Raji (cell line): ENCODE measurements around the gene CERT1.

ENCODE experiments used
- POLR2A ChIP-seq: IDR thresholded peaks from 2 replicates; pipeline ENCODE4 v1.6.1; 2011; ENCODE audit warnings: low read depth, low read length, control low read depth; ENCODE audit not compliant: insufficient read depth

The CERT1 gene, protein sequence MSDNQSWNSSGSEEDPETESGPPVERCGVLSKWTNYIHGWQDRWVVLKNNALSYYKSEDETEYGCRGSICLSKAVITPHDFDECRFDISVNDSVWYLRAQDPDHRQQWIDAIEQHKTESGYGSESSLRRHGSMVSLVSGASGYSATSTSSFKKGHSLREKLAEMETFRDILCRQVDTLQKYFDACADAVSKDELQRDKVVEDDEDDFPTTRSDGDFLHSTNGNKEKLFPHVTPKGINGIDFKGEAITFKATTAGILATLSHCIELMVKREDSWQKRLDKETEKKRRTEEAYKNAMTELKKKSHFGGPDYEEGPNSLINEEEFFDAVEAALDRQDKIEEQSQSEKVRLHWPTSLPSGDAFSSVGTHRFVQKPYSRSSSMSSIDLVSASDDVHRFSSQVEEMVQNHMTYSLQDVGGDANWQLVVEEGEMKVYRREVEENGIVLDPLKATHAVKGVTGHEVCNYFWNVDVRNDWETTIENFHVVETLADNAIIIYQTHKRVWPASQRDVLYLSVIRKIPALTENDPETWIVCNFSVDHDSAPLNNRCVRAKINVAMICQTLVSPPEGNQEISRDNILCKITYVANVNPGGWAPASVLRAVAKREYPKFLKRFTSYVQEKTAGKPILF

DNA sequence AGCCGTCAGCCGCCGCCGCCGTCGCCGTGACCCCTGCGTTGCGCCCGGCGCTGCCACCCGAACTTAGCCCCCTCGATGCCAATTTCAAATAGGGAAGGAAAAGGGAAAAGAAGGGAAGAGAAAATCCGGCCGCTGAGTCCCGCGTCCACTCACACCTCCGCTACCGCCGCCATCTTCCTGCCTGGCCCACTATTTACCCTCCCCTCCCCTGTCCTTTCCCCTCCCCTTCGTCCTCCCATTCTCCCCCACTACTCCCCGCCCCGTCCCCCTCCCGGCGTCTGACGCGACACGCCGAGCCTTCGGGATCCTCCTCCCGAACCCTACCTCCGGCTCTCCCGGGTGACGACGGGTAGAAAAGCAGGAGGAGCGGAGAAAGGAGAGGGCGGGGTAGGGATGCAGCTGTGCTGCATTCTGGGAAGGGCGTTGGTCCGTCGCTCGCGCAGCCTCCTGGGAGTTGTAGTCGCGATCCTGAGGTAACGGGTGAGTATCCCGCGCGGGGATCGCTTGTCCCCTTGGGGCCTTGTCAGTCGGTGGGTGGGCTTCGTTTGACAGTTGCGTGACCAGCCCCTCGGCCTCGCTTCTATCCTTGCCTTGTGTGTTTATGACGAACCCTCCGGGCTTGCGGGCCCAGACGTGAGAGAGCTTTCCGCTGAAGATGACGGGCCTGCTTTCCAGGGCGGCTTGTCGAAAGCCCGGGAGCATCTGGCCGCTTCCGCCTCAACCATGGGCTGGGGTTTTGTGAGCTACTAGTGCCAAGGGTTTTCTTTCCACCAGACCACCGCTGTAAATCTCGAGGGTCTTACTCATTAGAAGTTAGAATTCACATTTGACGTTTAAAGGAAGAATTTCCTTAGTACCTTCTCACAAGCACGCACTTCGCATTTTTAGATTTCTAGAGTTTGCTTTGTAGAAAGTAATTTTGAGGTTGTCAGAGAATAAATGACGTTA lies at the start of gene CERT1, which contains the start of gene POLK:
TSS of gene CERT1 (minus strand) at position 195 of the 948 bp plus-strand sequence. CDS start 422 bp downstream, outside the sequence.
TSS of gene POLK (plus strand) at position 457 of the 948 bp plus-strand sequence.
- peak; percentile 78 for TF ChIP-seq POLR2A

DNA sequence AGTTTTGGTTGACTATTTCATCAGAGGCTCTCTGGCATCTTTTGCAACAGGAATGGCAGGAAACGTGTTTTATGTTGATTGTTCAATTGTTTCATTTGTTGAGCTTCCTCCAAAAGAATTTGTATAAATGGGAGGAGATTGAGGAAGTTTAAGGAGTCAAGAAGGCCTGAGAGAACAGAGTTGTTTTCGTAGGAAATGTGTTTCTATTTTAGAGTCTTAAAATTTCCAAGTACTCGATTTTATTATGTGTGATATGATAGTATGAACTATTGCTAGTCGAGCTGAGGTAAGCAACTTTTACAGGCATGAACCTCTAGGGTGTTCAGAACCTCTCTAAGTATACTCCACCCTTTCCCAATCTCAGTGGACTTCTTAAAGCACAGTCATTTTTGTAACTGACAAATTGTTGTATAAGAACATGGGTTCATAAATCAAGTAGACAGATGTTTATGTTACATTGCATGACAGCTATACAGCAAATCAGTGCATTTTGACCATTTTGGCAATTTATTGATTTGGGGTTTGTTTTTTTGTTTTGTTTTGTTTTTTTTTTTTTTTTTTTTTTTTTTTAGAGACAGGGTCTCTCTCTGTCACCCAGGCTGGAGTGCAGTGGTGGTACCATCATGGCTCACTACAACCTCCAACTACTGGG lies 47.7 kb upstream of the CERT1 start:
- TF ChIP-seq POLR2A = no peak

DNA sequence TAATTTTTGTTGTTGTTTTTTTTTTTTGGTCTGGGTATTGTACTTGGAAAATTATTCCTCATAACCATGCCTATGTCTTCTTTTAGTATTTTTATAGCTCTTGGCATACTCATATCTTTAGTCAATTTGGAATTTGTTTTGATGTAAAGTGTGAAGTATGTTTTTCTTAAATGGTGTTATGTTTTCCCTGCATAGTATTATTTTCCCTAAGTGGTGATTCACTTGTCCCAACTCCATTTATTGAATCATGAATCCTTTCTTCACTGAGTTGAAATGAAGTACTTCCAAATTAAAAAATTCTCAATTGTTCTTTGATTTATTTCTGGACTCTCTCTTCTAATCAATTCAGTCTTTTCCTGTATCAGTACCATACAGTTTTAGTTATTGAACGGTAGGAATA lies 46.8 kb upstream of the CERT1 start:
- no peak for TF ChIP-seq POLR2A

DNA sequence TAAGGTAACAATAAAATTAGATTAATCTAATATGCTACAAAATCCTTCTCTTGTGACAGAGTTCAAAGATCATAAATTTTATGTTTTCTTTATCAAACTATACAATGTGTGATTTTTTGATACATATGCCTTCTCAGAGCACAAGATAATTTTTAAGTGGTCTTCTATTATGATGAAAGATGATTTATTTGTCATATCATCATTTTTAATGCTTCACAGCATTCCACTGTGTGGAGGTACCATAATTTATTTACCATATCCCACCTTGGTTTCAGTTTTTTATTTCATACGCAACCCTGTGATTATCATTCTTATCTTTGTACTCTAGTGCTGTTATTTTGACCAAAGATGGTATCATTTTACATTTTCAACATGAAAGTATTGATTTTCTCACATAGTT lies 41.9 kb upstream of the CERT1 start:
- TF ChIP-seq POLR2A = no peak

DNA sequence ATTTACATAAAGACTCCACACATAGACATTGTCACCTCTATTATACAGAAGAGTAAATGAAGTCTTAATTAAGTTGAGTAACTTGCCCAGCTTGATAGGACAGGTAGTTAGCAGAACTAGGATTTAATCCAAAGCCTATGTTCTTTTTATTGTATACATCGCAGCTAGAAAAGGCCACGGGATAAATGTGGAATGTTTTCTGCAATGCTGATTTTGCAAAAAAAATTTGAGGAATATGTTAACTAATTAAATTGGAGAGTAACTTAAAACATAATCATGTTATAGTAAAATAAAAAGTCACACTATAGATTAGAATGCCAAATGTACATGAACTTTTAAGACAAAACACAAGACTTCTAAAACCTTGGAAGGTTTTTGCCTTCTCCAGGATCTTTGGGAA lies 41.3 kb upstream of the CERT1 start:
- TF ChIP-seq POLR2A = no peak

DNA sequence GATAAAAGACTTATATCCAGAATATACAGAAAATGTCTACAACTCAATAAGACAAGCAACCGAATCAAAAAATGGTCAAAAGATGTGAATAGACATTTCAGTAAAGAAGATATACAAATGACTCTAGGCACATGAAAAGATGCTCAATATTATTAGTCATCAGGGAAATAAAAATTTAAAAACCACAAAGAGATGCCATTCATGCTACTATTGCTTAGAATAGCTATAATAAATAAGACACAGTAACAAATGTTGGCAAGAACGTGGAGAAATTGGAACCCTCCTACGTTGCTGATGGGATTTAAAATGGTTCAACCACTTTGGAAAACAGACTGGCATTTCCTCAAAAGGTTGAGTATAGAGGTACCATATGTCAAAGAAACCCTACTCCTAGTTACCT lies 40.0 kb upstream of the CERT1 start:
- TF ChIP-seq POLR2A = no peak

DNA sequence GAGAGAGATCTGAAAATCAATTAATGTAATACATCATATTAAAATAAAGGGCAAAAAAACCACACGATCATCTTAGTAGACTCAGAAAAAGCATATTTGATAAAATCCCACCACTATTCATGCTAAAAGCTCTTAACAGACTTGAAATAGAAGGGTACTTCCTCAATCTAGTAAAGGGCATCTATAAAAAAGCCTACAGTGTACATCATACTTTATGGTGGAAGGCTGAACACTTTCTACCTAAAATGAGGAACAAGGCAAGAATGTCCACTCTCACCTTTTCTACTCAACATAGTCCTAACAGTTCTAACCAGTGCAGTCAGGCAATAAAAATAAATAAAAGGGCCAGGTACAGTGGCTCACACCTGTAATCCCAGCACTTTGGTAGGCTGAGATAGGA lies 39.2 kb upstream of the CERT1 start:
- no peak for TF ChIP-seq POLR2A

DNA sequence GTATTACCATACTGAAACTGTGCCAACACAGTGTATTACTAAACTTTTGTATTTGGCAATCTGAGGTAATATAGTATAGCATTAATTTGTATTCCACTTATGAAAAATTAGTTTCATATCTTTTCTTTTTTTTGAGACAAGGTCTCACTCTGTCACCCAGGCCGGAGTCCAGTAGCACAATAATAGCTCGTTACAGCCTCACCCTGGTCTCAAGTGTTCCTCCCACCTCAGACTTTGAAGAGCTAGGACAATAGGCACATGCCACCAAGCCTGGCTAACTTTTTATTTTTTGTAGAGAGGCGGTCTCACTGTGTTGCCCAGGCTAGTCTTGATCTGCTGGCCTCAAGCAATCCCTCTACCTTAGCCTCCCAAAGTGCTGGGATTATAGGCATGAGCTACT lies 36.4 kb upstream of the CERT1 start:
- no peak for TF ChIP-seq POLR2A

DNA sequence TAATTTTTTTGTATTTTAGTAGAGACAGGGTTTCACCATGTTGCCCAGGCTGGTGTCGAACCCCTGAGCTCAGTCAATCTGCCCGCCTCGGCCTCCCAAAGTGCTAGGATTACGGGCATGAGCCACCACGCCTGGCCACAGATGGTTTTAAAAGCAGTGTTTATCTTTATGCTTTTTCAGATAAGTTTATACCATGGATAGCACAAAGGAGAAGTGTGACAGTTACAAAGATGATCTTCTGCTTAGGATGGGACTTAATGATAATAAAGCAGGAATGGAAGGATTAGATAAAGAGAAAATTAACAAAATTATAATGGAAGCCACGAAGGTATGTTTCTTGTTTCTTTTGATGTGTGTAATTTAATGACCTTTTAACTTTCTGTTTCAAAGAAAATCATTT lies 35.4 kb upstream of the CERT1 start:
- TF ChIP-seq POLR2A = no peak

DNA sequence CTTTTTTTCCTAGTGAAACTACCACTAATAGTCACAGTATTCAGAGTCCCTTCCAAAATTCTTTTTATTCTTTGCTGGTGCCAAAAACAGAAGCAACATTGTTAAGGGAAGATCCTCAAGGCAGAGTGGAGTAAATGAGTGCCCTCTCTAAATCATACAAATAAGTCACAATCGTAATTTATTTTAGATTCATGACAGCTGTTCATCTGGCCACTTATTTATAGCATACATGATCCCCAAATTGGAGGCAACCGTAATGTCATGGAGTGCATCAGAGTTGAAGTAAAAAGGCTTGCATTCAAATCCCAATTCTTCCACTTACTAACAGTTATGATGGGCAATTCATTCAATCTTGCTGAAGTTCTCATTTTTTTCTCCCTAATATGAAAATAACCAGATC lies 33.7 kb upstream of the CERT1 start:
- no peak for TF ChIP-seq POLR2A

DNA sequence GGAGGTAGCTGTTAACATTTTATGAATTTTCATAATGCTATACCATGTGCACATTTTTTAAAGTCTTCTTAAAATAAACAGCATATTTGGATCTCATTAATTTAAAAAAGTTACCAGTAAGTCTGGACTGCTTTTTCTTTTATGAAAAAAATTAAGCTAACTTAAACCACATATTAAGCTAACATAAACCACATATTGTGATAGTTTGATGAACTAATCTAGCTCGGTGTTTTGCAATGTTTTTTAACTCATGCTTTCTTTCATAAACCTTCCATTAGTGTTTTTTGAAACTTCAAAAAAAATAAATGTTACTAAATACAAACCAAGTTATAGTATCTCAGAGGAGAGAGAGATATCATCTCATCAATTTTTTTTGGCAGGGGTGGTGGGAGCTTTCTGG lies 26.8 kb upstream of the CERT1 start:
- no peak for TF ChIP-seq POLR2A

DNA sequence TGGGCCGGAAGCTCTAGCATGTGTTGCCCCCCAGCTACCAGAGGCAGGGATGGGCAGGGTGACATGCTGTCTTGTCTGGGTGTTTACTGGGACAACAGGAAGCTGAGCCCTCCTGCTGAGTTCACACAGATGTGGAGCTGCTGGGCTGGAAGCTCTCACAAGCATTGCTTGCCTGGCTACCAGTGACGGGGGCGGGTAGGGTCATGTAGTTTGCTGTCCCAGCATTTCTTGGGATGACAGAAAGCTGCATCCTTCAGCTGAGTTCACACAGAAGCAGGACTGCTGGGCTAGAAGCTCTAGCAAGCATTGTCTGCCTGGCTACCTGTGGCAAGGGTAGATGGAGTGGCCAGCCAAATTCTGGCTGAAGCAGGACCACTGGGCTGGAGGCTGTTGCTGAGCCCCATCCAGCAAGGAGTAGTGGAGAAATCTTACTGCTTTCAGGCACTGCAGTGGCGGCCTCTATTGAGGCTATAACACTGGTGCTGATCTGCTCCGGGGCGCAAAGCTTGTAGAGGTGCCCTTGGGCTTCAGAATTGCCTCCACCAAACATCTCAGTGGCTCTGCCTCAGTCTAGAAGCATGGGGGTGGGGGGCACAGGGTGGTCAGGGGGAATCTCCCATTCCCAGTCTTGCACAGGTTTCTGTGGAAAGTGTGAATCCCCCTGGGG lies 25.4 kb upstream of the CERT1 start:
- no peak for TF ChIP-seq POLR2A

DNA sequence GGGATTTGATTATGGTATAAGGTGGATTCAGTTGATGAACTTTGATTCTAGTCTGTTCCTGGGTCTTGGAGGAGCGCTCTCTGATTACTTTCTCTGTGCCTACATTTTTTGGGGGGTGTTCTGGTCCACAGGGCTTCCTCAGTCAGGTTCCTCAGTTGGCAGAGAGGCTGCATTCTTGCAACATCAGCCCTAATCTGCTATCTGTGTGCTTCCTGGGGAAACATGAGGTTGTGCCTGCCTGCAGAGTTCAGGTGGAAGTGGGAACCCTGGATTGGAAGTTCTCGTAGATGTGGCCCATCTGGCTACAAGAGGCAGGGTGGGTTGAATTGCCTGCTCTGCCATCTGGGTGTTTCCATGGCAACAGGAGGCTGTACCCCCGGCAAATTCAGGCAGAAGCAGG lies 24.7 kb upstream of the CERT1 start:
- no peak for TF ChIP-seq POLR2A

DNA sequence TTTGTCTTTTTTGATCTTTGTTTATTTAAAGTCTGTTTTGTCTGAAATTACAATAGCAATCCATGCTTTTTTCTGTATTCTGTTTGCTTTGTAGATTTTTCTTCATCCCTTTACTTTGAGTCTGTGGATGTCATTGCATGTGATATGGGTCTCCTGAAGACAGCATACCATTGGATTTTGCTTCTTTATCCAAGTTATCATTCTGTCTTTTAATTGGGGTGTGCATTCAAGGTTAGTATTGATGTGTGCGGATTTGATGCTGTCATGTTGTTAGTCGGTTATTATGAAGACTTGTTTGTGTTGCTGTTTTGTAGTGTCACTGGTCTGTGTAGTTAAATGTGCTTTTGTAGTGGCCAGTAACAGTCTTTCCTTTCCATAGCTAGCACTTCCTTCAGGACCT lies 23.3 kb upstream of the CERT1 start:
- no peak for TF ChIP-seq POLR2A
